Inferior parietal cortex (tissue), 1 donor: ENCODE data around the gene SP1.

Experiments used
- DNase-seq: peaks from one replicate; pipeline ENCODE4 v3.0.0-alpha.2; 2016; ENCODE audit errors: extremely low spot score

SP1 gene

GRCh38 chr12:53450936-53451335, 71.0 kb downstream of the SP1 start:
- no peak for DNase-seq

- peak; percentile 99 for DNase-seq
These were observed 71.7 kb downstream of the SP1 start, which contains the start of gene PCBP2 for GRCh38 chr12:53451661-53452158. Gene PCBP2 (plus strand): TSS chr12:53452102. CDS start chr12:53454801, 2,699 bp downstream.

- peak; percentile 75 for DNase-seq
These were observed 72.4 kb downstream of the SP1 start for GRCh38 chr12:53452159-53453077.

GRCh38 chr12:53453953-53454640, 74.1 kb downstream of the SP1 start:
- DNase-seq = no peak

GRCh38 chr12:53454707-53455106, 74.7 kb downstream of the SP1 start:
- DNase-seq = no peak

GRCh38 chr12:53456654-53457366, 76.8 kb downstream of the SP1 start:
- DNase-seq = no peak

GRCh38 chr12:53459097-53459496, 79.1 kb downstream of the SP1 start:
- DNase-seq = no peak

- DNase-seq = no peak
These were observed 81.1 kb downstream of the SP1 start for GRCh38 chr12:53461059-53461458.

GRCh38 chr12:53461591-53461990, 81.6 kb downstream of the SP1 start:
- no peak for DNase-seq

GRCh38 chr12:53462935-53463334, 83.0 kb downstream of the SP1 start:
- DNase-seq = no peak

GRCh38 chr12:53463802-53464560, 84.0 kb downstream of the SP1 start:
- no peak for DNase-seq

GRCh38 chr12:53464685-53465418, 84.9 kb downstream of the SP1 start:
- no peak for DNase-seq

- no peak for DNase-seq
These were observed 85.7 kb downstream of the SP1 start for GRCh38 chr12:53465679-53466078.
